BJ (cell line): ENCODE measurements around the gene CORO2A. TPM values are rescaled to one million over a fixed set of nuclear protein-coding genes. Genes with fewer than 3 reads are reported as not detected.
"Not testable (repeated sequence)": the region's sequence is repeated elsewhere in the genome, so short reads cannot be mapped to it uniquely, and the experiment has no call there.

Experiments
- CTCF ChIA-PET: fragments of 350-600 bp; formaldehyde crosslinking; extraction: SDS; loops from one replicate; lab custom pipeline; 2021; ENCODE audit warnings: antibody characterized with exemption, inconsistent platforms; lab: Yijun Ruan, JAX
- POLR2A ChIA-PET: fragments of 300-600 bp; sonication (Branson Sonifier 250); formaldehyde crosslinking; extraction: SDS; loops from one replicate; lab custom pipeline; 2021; ENCODE audit warnings: antibody characterized with exemption; lab: Charles Lee
- DNase-seq: peaks from one replicate; pipeline ENCODE4 v3.0.0-alpha.2; 2011; ENCODE audit warnings: low read depth
- H3K27me3 ChIP-seq: 2 replicates; pipeline ENCODE4 v1.6.0; 2011; ENCODE audit warnings: low read length; ENCODE audit not compliant: control insufficient read depth, insufficient read depth
- H3K36me3 ChIP-seq: 2 replicates; pipeline ENCODE4 v1.5.1; 2011; ENCODE audit warnings: low read length; ENCODE audit not compliant: control insufficient read depth, insufficient read depth
- H3K4me3 ChIP-seq: 2 replicates; pipeline ENCODE4 v1.5.1; 2011; ENCODE audit warnings: low read depth, mild to moderate bottlenecking, control low read depth, low read length
- CTCF ChIP-seq: IDR thresholded peaks from 2 replicates; pipeline ENCODE4 v1.5.1; 2011; ENCODE audit warnings: low read depth, mild to moderate bottlenecking, control low read depth, inconsistent platforms, low read length, moderate library complexity; ENCODE audit not compliant: insufficient read depth
- polyA plus RNA-seq: library from polyadenylated mRNA; depleted of rRNA; stranded (reverse); fragments of >200 nt; gene quantifications from 2 replicates; pipeline ENCODE4 v1.2.3, GENCODE V29; 2011

Gene CORO2A
- polyA plus RNA-seq, 1 experiment = 1.5 TPM

- ChIA-PET CTCF (interaction anchor here (1.3 kb wide), 1 partner anchor 14 kb away, joined by 3 read pairs; no protein-coding TSS in a partner anchor), POLR2A (no interaction called here)
- no peak for DNase-seq
- no peak overlapping the region for H3K4me3 ChIP-seq
- no peaks in the 10 kb centered on the region for H3K27me3 ChIP-seq
- TF ChIP-seq CTCF = no peak
- H3K36me3 ChIP-seq = no peaks in the 10 kb centered on the region
Observed at GRCh38 chr9:98124637-98125426, 67.6 kb downstream of the CORO2A start.

DNA sequence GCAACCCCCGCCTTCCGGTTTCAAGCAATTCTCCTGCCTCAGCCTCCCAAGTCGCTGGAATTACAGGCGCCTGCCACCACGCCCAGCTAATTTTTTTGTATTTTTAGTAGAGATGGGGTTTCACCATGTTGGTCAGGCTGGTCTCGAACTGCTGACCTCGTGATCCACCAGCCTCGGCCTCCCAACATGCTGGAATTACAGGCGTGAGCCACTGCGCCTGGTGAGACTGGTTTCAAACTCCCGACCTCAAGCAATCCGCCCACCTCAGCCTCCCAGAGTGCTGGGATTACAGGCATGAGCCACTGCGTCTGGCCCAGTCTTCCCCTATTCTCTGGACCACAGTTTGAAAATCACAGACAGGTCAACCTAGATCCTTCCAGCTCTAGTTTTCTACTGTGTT lies 68.3 kb downstream of the CORO2A start:
- H3K4me3 ChIP-seq, POLR2A ChIA-PET, DNase-seq, H3K27me3 ChIP-seq, H3K36me3 ChIP-seq: not testable (repeated sequence)
- CTCF ChIA-PET = interaction anchor here (1.3 kb wide), 1 partner anchor 13 kb away, joined by 3 read pairs; no protein-coding TSS in a partner anchor

DNA sequence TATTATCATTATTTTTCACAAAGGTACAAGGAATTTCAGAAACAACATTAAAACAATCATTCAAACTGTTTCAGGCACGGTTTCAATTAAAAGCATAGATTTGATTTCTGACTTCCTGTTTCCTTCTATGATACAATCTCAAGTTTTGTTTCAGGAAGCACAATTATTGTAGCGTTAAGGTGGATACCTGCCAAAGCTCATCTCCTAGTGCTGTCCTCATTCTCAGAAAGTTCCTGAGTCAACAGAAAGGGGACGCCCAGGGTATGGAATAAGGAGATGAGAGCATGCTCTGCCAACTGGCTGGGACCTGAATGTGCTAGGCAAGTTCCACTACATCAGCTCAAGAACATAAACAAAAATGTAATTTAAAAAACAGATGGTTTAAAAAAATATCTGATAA lies 71.4 kb downstream of the CORO2A start:
- H3K27me3 ChIP-seq = no peaks in the 10 kb centered on the region
- H3K4me3 ChIP-seq = no peak overlapping the region
- DNase-seq = no peak
- TF ChIP-seq CTCF = no peak
- no peaks in the 10 kb centered on the region for H3K36me3 ChIP-seq
- POLR2A ChIA-PET = no interaction called here
- CTCF ChIA-PET = interaction anchor here (0.6 to 1.3 kb wide), 2 partner anchors 12 to 141 kb away, joined by 3 to 4 read pairs; no protein-coding TSS in a partner anchor

GRCh38 chr9:98120476-98120875 lies 72.0 kb downstream of the CORO2A start:
- Histone ChIP-seq H3K27me3 (no peaks in the 10 kb centered on the region), H3K36me3 (no peaks in the 10 kb centered on the region), H3K4me3 (no peak overlapping the region)
- no peak for TF ChIP-seq CTCF
- no peak for DNase-seq
- ChIA-PET POLR2A (no interaction called here), CTCF (interaction anchor here (0.6 kb wide), 1 partner anchor 142 kb away, joined by 3 read pairs; no protein-coding TSS in a partner anchor)

GRCh38 chr9:98118640-98119601 lies 73.5 kb downstream of the CORO2A start, which contains the start of gene TRIM14:
TSS of gene TRIM14 (minus strand) at chr9:98119222. CDS start at chr9:98119188, 34 bp downstream.
- TF ChIP-seq CTCF = peak; percentile 33; the same call in 1 of the 2 replicates
- POLR2A ChIA-PET = interaction anchor here (0.5 kb wide), 1 partner anchor 38 kb away, joined by 3 read pairs; no protein-coding TSS in a partner anchor
- Histone ChIP-seq H3K4me3 (peak within 1 kb of the TSS; percentile 75), H3K36me3 (no peaks in the 10 kb centered on the region), H3K27me3 (no peaks in the 10 kb centered on the region)
- no peak for DNase-seq
- CTCF ChIA-PET = interaction anchor here (0.6 to 1.6 kb wide), 7 partner anchors 9 to 195 kb away, joined by 3 to 5 read pairs (median 3); no protein-coding TSS in a partner anchor
